ENCODE results near the gene PDE3A.
"Not testable (repeated sequence)": the region's sequence is repeated elsewhere in the genome, so short reads cannot be mapped to it uniquely, and the experiment has no call there.

The PDE3A gene

DNA sequence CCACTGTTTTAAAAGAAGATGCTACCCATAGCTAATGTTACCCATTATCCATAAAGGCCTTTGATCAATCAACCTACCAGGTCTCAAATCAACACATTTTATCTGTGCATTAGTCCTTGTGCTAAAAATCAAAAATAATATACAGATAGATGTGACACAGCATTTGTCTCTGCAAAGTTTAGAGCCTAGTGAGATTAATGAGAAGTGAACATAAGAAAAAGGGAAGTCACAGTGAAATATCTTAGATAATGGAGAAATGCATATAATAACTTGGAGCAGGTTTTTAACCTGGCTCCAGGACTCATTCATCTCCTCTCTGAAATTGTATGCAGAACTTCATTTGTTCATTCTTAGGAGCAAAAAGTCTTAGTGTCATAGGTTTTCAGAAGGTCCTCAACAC is 7.2 kb downstream of the PDE3A start:
- DNase-seq, result no peak

DNA sequence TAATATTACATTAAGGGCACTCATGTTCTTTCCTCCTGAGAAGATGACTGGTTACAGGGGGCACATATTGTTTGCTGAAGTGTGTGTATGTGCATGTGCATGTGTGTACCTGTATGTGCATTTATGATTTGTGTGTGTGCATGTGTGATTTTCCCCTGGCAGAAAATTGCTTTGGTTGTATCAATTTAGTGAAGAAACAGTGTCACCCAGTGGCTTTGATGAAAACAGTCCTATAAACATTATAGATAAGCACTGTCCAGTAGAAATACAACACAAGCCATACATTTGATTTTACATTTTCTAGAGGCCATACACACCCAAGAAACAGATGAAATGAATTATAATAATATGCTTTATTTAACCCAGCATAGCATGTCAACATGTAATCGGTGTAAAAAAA is 8.6 kb downstream of the PDE3A start:
- peak; percentile 23 for DNase-seq

DNA sequence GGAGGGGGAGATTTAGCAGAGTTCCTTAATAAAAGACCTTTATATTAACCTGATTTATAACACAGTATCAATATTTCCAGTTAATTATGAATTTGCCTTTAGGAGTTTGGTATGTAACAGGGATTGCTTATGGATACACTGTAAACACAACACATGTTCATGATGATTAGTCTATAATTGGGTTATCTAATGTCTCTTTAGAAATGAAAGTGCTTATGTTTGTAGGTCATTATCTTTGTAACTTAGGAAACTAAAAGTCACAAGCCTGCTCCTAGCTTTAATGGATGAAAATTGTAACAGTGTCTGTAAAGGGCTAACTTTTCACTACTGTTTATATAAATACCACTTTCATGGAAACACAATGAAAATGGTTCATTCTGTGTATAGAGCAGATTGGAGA is 9.4 kb downstream of the PDE3A start:
- no peak for DNase-seq

DNA sequence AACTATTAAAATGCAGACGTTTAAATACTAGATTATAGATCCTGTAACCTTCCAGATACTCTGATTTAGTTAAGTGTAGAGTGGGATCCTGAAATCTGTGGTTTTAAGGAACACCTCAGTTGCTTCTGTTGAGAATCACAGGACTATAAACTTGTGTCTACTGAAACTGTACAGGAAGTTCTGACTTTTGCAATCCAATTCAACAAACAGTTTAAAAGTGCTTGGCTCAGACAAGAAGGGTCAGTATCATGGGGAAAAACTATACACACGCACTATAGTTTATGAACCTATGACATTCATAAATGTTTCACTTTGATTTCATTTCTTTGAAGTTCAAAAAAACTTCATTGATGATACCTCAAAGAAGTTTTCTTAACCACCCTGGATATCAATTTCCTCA is 13.8 kb downstream of the PDE3A start:
- no peak for DNase-seq

- no peak for DNase-seq
These were observed 15.3 kb downstream of the PDE3A start for GRCh38 chr12:20383612-20384011.

GRCh38 chr12:20384836-20385235 is 16.5 kb downstream of the PDE3A start:
- not testable (repeated sequence) for DNase-seq

GRCh38 chr12:20390846-20391245 is 22.5 kb downstream of the PDE3A start:
- no peak for DNase-seq

DNA sequence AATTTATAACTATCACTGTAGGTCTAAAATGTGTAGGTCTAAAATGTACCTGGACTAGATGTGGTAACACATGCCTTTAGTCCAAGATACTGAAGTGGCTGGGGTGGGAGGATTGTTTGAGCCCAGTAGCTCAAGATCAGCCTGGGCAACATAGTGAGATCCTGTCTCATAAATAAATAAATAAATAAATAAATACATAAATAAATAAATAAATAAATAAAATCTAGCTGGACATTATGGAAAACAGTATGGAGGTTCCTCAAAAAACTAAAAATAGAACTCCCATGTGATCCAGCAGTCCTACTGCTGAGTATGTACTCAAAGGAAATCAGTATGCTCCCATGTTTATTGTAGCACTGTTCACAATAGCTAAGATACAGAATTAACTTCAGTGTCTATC is 24.0 kb downstream of the PDE3A start:
- DNase-seq, result no peak

DNA sequence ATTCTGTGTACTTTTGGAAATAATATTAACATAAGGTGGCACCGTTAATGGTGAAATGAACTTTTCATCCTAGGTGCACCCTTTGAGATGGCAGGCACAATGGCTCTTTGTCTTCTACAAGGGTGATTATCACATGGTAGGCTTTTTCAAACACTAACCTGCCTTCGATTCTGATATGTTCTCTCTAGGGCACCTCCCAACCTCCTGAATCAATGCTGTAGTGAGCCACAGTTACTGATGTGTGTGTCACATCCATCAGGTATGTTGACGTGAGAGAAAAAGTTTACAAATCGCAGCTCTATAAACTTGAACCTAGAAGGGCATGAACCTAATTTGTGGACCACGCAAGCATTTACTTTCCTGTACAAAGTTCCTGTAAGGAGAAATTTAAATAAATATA is 25.4 kb downstream of the PDE3A start:
- no peak for DNase-seq

- DNase-seq, result no peak
These were observed 27.6 kb downstream of the PDE3A start for GRCh38 chr12:20395791-20396550.

GRCh38 chr12:20398686-20399085 is 30.3 kb downstream of the PDE3A start:
- no peak for DNase-seq

- DNase-seq, result no peak
These were observed 31.7 kb downstream of the PDE3A start for GRCh38 chr12:20400003-20400402.

- no peak for DNase-seq
These were observed 34.9 kb downstream of the PDE3A start for GRCh38 chr12:20403230-20403629.

- DNase-seq, result no peak
These were observed 36.4 kb downstream of the PDE3A start for GRCh38 chr12:20404576-20405346.

- no peak for DNase-seq
These were observed 41.5 kb downstream of the PDE3A start for GRCh38 chr12:20409607-20410377.

GRCh38 chr12:20410734-20411133 is 42.4 kb downstream of the PDE3A start:
- no peak for DNase-seq

GRCh38 chr12:20411345-20411744 is 43.0 kb downstream of the PDE3A start:
- no peak for DNase-seq

- no peak for DNase-seq
These were observed 46.7 kb downstream of the PDE3A start for GRCh38 chr12:20415028-20415427.

- no peak for DNase-seq
These were observed 47.3 kb downstream of the PDE3A start for GRCh38 chr12:20415641-20416040.

- DNase-seq, result no peak
These were observed 52.2 kb downstream of the PDE3A start for GRCh38 chr12:20420557-20420956.

DNA sequence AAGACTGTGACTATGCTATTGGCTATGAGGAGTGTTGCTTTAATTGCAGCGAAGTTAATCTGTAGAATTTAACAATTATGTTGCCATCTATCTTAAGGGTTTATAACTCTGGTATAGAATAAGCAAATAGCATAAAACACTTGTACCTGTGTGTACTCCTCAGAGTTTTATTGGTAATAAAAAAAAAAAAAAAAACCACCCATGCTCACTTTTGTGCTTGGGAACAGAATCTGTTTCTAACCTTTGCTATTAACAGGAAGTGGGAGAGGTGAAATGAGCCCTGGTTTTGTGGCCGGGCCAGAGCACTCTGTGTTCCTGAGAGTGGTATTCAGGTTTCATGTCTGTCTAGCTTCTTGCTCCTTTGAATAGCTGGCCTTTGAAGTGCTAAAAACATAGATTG is 53.1 kb downstream of the PDE3A start:
- no peak for DNase-seq

DNA sequence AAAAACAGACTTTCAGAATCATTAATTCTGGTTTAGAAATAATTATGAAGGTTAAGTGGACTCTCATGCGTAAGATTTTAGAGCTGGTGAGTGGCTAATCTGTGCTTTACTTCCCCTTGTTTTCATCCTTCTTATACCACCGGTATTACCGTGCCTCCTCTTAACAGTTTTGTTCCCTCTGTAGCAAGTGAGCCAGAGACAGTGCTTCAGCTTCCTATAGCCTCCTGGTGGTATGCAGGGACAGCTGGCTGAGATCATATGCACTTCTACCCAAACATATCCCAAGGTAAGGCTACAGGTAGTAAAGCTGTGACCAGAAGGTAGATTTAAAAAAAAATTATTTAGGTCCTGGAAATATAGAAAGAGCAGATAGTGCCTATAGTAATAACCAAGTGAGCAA is 55.2 kb downstream of the PDE3A start:
- DNase-seq, result no peak

- DNase-seq, result no peak
These were observed 56.5 kb downstream of the PDE3A start for GRCh38 chr12:20424841-20425240.

GRCh38 chr12:20426191-20426590 is 57.9 kb downstream of the PDE3A start:
- DNase-seq, result no peak
